HG03520 (cell line): ENCODE data around the gene GCK.
"Not testable (repeated sequence)": the region's sequence is repeated elsewhere in the genome, so short reads cannot be mapped to it uniquely, and the experiment has no call there.

Source experiments
- ATAC-seq: cut with Tn5 transposase; IDR thresholded peaks from one replicate; pipeline ENCODE4 v1.9.1; 2021; ENCODE audit warnings: mild to moderate bottlenecking, moderate library complexity; ENCODE audit not compliant: unreplicated experiment

The GCK gene

GRCh38 chr7:44183386-44183785 is 5.9 kb downstream of the GCK start:
- ATAC-seq = no peak

GRCh38 chr7:44182827-44183226 is 6.4 kb downstream of the GCK start:
- ATAC-seq = no peak

GRCh38 chr7:44180631-44181030 is 8.6 kb downstream of the GCK start:
- ATAC-seq = no peak

GRCh38 chr7:44177570-44178131 is 11.6 kb downstream of the GCK start:
- no peak for ATAC-seq

- no peak for ATAC-seq
These were observed 12.8 kb downstream of the GCK start for GRCh38 chr7:44176486-44176885.

GRCh38 chr7:44175730-44176129 is 13.5 kb downstream of the GCK start:
- no peak for ATAC-seq

GRCh38 chr7:44174694-44174948 is 14.6 kb downstream of the GCK start:
- not testable (repeated sequence) for ATAC-seq

- ATAC-seq = no peak
These were observed 15.1 kb downstream of the GCK start for GRCh38 chr7:44173911-44174693.

- ATAC-seq = no peak
These were observed 16.3 kb downstream of the GCK start for GRCh38 chr7:44172803-44173424.

- ATAC-seq = no peak
These were observed 16.9 kb downstream of the GCK start for GRCh38 chr7:44172352-44172751.

GRCh38 chr7:44171901-44172300 is 17.3 kb downstream of the GCK start:
- not testable (repeated sequence) for ATAC-seq

GRCh38 chr7:44167920-44168319 is 21.3 kb downstream of the GCK start:
- no peak for ATAC-seq

- no peak for ATAC-seq
These were observed 25.6 kb downstream of the GCK start for GRCh38 chr7:44163591-44163990.

- no peak for ATAC-seq
These were observed 26.3 kb downstream of the GCK start for GRCh38 chr7:44162785-44163395.

- ATAC-seq = no peak
These were observed 27.1 kb downstream of the GCK start for GRCh38 chr7:44162179-44162578.

- no peak for ATAC-seq
These were observed 27.9 kb downstream of the GCK start for GRCh38 chr7:44161371-44161770.

- ATAC-seq = no peak
These were observed 29.2 kb downstream of the GCK start for GRCh38 chr7:44159824-44160630.

- ATAC-seq = no peak
These were observed 30.2 kb downstream of the GCK start for GRCh38 chr7:44158873-44159631.

GRCh38 chr7:44158096-44158872 is 31.0 kb downstream of the GCK start:
- ATAC-seq = no peak
